ENCODE data around the gene PHF2.

Gene PHF2

DNA sequence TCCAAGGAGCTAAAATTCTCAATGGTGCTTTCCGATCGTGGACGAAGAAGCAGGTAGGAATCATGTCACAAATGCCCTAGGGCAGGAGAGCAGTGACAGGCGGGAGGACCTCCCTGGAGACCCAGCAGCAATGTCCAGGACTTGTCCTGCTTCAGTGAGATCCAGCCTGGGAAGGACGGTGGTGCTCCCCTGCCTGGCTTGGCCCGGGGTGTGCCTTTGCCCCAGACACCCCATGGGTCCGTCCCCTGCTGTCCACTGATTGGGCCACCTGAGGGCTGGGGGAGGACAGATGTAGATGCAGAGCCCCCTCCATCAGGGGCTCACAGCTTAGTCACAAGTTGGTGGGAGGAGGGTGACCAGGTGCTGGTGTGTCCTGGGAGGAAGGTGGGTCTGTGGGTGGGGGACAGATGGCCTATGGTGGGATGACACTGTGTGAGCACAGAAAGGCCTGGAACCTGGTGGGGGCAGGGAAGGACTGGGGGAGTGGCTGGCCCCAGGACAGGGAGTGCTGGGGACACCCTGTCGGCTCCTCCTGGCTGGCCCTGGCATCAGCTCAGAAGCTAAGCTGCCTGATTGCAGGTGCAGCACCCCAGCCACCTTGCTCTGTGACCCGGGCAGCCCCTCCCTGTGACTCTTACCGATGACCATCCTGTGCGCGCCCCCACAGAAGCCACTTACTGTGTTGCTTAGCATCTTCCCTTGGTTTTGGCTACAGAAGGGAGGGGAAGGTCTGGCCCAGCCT lies 82.0 kb downstream of the PHF2 start:
- no peak overlapping the region for H3K4me3 ChIP-seq (ENCODE audit: low read length)
- TF ChIP-seq, protein P1, sequence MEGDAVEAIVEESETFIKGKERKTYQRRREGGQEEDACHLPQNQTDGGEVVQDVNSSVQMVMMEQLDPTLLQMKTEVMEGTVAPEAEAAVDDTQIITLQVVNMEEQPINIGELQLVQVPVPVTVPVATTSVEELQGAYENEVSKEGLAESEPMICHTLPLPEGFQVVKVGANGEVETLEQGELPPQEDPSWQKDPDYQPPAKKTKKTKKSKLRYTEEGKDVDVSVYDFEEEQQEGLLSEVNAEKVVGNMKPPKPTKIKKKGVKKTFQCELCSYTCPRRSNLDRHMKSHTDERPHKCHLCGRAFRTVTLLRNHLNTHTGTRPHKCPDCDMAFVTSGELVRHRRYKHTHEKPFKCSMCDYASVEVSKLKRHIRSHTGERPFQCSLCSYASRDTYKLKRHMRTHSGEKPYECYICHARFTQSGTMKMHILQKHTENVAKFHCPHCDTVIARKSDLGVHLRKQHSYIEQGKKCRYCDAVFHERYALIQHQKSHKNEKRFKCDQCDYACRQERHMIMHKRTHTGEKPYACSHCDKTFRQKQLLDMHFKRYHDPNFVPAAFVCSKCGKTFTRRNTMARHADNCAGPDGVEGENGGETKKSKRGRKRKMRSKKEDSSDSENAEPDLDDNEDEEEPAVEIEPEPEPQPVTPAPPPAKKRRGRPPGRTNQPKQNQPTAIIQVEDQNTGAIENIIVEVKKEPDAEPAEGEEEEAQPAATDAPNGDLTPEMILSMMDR (conservative IDR thresholded peaks at IDR 0.05; ENCODE audit: low read length): no peak
- no peak for DNase-seq (ENCODE audit: low read depth)

DNA sequence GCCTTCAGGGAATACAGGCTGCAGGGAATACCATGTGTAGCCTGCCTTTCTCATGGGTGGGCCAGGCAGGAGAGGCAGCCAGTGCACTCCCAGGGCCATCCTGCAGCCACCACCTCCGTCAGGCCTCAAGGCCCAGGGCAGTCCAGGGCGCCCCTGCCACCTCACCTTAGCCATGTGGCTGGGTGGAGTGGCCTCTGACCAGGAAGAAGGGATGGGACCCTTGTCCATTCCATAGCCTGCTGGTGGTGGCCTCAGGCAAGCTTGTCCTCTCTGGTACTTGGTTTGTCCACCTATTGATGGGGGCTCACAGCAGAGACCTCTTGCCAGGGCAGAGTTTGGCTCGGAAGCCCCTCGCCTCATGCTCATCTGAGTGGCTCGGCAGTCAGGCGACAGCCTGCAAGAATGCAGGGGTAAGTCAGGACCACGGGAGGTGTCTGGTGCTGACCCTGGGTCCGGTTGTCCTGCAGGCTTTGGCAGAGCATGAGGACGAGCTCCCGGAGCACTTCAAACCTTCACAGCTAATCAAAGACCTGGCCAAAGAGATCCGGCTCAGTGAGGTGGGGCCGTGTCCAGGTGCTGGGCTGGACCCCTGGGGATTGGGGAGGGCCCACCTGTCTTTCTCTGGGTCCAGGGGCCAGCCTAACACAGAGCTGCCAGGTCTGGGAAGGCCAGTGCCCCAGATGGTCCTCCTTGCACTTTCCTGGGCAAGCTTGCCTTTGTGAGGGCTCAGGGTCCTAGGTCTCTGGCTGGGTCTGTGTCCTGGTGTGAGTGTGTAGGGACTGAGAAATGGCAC lies 82.9 kb downstream of the PHF2 start:
- TF ChIP-seq, protein P1 (conservative IDR thresholded peaks at IDR 0.05; ENCODE audit: low read length): no peak
- no peak overlapping the region for H3K4me3 ChIP-seq (ENCODE audit: low read length)
- DNase-seq (ENCODE audit: low read depth): no peak

DNA sequence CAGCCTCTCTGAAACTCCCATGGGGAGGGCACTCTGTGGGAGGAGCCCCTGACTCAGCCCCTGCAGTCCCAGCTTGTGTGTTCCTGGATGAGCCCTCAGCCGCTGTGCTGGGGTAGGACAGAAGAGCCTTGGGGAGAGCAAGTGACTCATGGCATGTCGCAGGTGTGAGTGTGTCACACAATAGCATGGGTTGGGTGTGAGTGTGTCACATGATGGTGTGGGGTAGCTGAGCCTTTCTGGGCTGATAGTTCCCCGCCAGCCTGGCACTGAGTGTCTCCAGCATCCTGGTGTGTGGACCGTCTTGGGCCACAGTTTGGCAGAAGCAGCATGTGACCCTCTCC lies 83.4 kb downstream of the PHF2 start:
- no peak for DNase-seq (ENCODE audit: low read depth)
- no peak overlapping the region for H3K4me3 ChIP-seq (ENCODE audit: low read length)
- TF ChIP-seq, protein P1 (conservative IDR thresholded peaks at IDR 0.05; ENCODE audit: low read length): no peak

GRCh38 chr9:93660352-93661046 lies 84.1 kb downstream of the PHF2 start:
- DNase-seq (ENCODE audit: low read depth): no peak
- TF ChIP-seq, protein P1 (conservative IDR thresholded peaks at IDR 0.05; ENCODE audit: low read length): no peak
- H3K4me3 ChIP-seq (ENCODE audit: low read length): no peak overlapping the region

DNA sequence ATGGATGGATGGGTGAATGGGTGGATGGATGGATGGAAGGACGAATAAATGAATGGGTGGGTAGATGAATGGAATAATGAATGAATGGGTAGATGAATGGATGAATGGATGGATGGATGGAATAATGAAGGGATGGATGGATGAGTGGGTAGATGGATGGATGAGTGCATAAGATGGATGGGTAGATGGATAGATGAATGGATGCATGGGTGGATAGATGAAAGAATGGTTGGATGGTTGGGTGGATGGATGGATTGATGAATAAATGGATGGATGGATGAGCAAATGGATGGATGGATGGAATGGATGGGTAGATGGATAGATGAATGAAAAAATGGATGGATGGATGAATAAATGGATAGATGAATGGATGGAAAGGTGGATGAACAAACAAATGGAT lies 85.2 kb downstream of the PHF2 start:
- H3K4me3 ChIP-seq (ENCODE audit: low read length): no peak overlapping the region
- TF ChIP-seq, protein P1 (conservative IDR thresholded peaks at IDR 0.05; ENCODE audit: low read length): no peak
- DNase-seq (ENCODE audit: low read depth): no peak

DNA sequence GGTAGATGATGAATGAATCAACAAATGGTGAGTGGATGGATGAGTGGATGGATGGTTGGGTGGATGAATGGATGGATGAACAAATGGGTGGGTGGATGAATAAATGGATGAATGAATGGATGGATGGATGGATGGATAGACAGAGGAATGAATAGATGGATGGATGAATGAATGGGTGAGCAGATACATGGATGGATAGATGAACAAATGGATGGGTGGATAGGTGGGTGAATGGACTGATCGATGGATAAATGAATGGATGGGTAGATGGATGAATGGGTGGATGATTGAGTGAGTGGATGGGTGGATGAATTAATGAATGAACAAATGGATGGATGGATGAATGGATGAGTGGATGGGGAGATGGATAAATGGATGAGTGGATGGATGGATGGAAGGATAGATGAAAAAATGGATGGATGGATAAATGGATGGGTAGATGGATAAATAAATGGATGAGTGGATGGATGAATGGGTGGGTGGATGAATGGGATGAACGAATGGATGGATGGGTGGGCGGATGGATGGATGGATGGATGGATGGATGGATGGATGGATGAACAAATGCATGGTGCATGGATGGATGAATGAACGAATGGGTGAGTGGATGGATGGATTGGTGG lies 85.7 kb downstream of the PHF2 start:
- TF ChIP-seq, protein P1 (conservative IDR thresholded peaks at IDR 0.05; ENCODE audit: low read length): no peak
- H3K4me3 ChIP-seq (ENCODE audit: low read length): no peak overlapping the region
- DNase-seq (ENCODE audit: low read depth): no peak
